Activated naive CD4-positive, alpha-beta T cell treated with anti-CD3 and anti-CD28 coated beads, Interleukin-2, amount 50 U/mL, for 16 hours (primary cell): Measurements from ENCODE around the gene GIPC2.
"Not testable (repeated sequence)": the region's sequence is repeated elsewhere in the genome, so short reads cannot be mapped to it uniquely, and the experiment has no call there.

ENCODE experiments used
- DNase-seq: peaks from one replicate; pipeline ENCODE4 v3.0.0-alpha.2; 2020

The GIPC2 gene

DNA sequence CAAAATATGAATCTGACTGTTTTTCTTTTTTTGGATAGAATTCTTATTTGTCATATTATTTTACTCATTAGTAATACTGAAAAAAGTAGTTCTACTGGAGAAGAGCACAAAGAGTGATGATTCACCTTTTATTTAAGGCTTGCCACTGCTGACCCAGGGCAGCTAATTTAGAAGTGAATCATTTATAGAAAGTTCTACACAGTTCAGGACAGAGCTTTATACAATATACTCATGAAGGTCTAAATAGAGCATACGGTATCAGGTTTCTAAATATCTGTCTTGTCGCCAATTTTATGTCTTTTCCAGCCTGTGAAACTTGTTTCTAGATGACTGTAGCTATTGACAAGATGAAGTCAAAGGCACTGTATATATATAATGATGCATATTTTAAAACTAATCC lies 25.0 kb downstream of the GIPC2 start:
- no peak for DNase-seq

DNA sequence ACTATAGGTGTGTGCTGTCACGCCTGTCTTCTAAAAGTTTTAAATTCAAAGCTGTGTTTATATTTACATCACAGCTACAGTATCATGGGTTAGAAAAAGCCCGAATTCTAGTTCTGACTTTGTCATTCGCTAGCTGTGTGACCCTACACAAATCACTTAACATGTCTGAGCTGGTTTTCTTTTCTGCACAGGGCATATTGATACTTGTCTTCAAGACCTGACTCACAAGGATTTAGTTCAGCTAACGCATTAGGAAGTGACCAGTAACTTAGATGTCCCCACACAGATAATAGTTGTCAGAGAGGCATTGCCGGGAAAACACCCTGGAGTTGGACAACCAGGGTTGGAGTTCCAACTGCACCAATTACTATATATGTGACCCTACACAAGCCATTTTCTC lies 25.9 kb downstream of the GIPC2 start:
- no peak for DNase-seq

DNA sequence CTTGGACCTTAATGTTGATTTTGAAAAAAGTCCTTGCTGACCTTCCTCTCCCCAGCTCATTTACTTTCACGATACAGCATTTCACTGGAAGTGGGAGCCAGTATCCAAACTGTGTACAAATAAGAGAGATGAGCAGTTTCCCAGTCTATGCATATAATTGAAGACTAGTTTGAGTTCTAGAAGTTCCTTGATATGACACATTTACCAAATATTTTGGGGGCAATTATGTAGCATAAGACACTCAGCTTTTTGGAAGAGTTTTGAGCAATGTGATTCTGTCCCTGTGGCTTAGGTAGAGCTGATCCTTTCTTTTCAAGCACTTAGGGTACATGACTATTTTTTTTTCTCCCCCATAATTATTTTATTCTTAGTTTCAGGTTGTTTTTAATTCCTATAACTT lies 26.4 kb downstream of the GIPC2 start:
- DNase-seq: no peak

DNA sequence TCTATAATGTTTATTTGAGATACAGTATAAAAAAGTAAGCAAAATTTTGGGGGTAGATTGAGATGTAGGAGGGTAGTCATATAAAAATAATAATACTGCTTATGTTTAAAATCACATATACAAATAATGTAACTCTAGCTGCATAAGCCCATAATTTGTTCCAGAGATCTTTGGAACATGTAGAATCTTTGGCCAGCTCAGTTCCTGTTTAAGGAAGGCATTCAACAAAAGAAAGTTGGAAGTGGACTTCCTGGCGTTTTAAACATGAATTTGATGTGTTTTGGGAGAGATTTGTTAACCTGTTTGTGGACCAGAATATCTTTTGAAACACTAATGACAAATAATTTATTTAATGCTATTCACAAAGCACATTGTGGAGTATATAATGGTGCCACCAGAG lies 27.7 kb downstream of the GIPC2 start:
- DNase-seq: no peak

DNA sequence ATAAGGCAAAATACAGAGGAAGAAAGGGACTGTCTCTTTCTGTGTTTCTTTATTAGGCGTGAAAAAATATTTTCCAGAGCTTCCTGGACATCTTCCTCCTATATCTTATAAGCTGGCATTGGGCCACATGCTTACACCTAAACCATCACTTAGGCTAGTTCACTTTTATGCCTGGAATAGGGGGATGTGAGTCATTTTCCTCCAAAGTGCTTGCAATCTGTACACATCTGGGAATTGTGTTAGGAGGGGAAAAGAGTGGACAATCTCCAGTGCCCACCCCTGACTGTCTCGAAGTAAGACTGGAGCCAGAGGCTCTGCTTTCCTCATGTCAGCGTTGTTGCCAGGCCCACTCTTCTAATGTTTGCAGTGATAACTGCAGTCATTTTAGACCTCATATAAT lies 29.9 kb downstream of the GIPC2 start:
- DNase-seq: no peak

DNA sequence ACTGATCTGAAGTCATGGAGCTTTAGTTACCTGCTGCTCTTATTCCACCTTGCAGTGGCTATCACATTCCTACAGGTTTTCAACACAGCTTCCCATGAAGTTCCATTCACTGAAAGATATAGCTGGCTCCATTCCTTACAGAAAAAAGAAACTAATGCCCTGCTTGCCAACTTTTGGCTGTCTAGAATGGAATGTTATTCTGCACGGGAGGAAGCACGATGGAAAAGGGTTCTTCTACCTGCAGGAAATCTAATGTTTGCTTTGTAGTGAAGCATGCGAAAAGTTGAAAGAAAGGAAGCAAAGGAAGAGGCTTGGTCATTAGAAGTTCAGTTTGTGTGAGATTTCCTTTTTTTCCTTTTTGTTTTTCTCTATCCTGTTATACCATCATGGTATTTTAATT lies 32.6 kb downstream of the GIPC2 start:
- no peak for DNase-seq

DNA sequence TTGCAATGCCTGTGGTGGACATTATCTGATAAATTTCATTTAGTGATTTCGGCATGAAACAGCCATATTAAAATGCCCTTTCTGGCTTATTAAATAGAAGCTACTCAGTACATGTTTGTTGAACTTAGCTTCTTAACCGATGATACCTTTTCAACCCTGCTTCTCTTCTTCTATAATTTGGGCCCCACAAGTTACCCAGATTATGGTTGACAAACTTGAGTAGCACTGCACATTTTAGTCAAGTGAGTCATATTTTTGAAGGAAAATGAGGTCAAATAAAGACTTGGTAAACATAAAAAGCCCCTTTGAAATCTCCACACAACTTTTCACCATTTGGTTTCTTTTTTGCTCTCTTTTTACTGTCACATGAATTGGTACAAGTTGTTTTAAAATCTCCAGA lies 33.8 kb downstream of the GIPC2 start:
- DNase-seq: no peak

DNA sequence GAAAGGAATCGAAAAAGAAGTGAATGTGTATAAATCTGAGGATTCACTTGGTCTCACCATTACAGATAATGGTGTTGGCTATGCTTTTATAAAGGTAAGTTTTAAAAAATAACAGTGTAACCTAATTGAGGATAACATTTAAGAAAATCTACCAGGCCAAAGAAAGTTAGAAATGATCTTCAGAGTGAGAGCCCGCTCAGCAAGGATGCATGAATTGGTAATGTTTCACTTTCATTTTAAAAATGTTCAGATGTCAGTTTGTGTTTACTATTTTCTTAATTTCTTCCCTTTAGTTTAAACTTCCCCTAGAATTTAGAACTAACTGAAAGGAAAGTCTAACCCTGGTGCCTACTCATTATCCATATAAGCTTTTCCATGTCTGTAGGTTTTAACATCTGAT lies 35.0 kb downstream of the GIPC2 start:
- DNase-seq: no peak

DNA sequence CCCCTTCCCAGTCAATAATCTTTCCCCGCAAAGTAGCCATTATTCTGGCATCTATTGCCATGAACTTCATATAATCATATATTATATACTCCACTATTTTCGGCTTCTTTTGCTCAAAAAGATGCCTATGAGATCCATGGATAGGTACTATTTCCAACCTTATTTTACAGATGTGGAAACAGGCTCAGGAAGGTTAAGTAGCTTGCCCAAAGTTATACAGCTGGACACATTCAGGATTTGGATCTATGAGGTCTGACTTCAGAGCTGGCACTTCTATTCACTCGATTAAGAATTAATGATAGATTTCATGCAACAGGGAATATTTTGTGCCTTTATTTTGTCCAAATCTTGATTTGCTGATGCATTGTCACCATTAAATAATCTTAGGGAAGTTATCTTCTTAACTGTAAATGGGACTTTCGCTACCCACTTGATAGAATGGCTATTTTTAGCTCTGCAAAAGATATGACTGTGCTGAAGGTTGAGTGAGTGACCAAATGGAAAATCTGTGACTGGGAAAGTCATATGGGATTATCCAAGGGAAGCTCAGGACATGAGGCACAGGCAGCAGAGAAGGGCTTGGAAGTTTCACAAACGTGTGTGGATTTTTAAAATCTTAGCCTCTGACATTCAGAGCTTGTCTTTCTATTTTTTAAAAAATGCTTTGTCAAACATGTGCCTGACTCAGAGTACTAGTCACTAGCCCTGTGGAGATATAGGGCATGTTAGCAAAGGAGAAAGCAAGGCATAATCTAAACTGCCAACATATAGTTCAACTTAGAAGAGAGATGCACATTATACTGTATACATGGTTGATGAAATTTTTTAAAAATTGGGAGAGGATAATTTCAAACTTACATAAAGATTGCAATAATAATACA lies 36.5 kb downstream of the GIPC2 start:
- DNase-seq: no peak

DNA sequence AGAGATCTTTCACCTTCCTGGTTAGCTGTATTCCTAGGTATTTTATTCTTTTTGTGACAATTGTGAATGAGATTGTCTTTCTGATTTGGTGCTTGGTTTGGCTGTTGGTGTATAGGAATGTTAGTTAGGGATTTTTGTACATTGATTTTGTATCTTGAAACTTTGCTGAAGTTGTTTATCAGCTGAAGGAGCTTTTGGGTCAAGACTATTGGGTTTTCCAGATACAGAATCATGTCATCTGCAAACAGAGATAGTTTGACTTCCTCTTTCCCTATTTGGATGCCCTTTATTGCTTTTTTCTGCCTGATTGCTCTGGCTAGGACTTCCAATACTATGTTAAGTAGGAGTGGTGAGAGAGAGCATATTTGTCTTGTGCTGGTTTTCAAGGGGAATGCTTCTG lies 38.9 kb downstream of the GIPC2 start:
- DNase-seq: not testable (repeated sequence)

DNA sequence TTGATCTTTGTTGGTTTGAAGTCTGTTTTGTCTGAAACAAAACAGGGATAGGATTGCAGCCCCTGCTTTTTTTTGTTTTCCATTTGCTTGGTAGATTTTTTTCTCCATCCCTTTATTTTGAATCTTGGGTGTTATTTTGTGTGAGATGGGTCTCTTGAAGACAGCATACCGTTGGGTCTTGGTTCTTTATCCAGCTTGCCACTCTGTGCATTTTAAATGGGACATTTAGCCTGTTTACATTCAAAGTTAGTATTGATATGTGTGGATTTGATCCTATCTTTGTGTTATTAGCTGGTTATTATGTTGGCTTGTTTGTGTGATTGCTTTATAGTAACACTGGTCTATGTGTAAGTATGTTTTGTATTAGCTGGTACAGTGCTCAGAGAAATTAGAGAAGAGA lies 40.9 kb downstream of the GIPC2 start:
- no peak for DNase-seq

DNA sequence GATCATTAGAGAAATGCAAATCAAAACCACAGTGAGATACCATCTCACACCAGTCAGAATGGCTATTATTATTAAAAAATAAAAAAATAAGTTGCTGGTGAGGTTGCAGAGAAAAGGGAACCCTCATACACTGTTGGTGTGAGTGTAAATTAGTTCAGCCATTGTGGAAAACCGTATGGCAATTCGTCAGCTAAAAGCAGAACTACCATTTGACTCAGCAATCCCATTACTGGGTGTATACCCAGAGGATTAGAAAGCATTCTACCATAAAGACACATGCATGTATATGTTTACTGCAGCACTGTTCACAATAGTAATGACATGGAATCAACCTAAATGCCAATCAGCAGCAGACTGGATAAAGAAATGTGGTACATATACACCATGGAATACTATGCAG lies 42.2 kb downstream of the GIPC2 start:
- DNase-seq: no peak

DNA sequence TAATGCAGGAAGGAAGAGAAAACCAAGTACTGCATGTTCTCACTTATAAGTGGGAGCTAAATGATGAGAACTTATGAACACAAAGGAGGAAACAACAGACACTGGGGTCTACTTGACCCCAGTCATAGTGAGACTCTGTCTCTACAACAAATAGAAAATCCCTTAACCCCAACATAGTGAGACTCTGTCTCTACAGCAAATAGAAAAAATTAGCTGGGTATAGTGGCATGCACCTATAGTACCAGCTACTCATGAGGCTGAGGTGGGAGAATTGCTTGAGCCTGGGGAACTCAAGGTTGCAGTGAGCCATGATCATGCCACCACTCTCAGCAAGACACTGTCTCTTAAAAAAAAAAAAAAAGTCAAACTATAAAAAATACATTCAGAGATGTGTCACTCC lies 42.7 kb downstream of the GIPC2 start:
- DNase-seq: no peak

DNA sequence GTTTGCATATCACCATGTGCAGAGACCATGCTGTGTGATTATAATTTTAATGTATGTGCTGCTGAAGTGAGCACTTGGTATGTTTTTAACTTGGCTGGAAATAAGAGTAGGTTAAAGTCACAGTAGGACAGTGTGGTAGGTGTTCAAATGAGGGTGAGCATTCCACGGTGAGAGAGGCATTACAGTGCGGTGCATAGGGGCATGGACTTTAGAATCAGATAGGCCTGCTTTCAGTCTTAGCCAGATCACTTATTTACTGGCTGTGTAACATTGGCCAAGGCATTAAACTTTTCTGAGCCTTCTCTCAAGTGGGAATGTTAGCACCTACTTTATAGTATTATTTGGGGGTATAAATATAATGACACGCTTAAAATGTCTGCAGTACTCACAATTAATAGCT lies 43.2 kb downstream of the GIPC2 start:
- no peak for DNase-seq

DNA sequence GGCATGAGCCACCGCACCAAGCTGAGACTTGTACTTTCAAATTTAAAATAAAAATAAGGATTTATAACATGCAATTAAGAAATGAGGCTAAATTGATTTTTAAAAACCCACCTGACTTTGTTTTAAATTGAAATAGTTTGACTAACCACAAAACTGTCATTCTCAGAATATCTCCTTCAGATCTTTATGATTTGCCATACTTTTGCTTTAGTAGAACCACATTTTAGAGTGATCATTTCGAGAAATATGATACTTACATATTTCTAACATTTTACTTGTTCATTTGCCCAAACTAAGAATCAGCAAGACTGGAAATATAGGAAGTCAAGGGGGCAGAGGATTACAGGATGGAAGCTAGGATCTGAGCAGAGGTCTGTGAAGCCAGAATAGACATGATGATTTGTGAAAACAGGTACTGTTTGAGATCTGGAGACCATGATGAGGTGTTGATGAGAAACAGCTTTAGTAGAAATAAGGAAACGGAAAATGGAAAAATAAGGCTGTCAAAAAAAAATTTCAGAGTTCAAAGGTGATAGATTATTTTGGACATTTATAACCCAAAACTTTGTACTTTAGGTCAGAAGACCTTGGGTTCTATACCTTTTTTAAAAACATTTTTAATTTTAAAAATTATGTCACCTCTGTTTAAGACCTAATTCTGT lies 44.8 kb downstream of the GIPC2 start:
- DNase-seq: no peak

DNA sequence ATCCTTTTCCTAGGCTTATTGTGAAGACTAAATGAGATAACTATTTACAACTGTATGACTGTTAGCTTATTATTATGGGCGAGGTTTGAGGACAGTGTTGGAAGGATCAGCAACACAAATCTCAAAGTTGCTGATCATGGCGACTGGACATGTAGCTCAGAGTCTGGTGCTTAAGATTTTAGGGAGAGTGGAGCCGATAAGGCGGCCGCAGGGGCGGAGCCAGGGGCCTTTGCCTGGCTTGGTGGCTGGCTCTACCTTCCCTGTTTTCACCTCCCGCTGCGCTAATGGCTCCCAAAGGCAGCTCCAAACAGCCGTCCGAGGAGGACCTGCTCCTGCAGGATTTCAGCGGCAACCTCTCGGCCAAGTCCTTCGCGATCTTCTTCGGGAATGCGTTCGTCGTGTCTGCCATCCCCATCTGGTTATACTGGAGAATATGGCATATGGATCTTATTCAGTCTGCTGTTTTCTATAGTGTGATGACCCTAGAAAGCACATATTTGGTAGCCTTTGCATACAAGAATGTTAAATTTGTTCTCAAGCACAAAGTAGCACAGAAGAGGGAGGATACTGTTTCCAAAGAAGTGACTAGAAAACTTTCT lies 45.5 kb downstream of the GIPC2 start:
- no peak for DNase-seq

DNA sequence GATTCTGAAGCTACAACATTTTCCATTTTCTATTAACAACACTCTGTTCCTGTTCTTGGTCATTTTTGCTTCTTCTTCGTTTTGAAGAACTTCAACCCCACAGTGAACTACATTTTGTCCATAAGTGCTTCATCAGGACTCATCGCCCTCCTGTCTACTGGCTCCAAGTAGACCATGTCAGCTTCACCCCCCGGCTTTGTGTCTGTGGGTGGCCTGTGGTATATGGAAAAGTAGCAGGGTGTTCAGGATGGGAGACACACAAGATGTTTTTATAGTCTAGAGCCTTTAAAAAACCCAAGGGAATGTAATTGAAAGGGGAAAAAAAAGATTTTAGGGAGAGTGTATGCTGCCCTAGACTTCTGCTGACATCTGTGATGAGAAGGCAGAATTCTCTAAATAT lies 46.1 kb downstream of the GIPC2 start:
- no peak for DNase-seq

DNA sequence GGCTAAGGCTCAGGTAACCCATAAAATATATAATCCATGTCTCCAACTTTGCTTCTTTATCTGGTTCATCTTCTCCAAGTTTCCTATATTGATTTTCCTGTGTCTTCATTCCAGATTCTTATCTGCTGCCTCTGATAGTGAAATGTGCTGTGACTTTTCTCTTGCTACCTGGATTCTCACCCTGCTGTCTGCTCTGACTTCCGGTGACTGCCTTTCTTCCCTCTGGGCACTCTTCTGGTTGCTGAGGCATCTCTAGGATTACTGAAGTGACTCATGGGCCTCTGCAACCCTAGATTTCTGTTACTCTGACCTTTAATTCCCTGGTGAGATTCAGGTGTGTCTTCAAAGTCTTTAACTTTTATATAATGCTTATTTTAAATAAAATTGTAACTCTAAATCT lies 46.9 kb downstream of the GIPC2 start:
- DNase-seq: no peak

DNA sequence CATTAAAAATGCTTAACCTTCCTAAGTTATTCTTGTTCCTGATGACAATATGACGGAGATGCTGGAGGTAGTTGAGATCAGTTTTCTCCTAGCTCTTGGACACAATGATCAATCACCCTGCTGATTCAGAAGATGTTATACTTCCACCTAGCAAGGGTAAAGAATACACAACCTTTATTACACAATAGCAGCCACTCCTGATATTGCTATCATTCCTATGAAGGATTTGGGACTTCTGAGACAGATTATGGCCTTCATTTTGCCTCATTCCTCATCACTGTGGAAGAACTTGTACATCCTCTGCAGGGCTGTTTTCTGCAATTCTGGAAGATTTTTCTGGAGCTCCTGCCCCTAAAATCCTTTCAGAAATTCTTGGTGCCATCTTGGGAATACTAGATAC lies 47.8 kb downstream of the GIPC2 start:
- no peak for DNase-seq

DNA sequence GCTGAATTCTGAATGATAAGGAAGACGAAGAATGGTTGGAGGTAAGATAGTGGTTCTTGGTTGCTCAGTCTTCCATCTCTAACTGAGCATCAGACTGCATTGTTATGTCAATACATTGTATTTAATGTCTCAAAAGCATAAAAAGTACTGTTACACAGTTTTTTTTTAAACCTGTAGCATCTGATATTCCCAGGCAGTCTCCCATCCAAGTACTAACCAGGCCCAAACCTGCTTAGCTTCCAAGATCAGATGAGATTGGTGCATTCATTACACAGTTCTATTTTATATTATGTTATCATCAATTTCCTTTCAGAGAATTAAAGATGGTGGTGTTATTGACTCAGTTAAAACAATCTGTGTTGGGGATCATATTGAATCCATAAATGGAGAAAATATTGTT lies 48.9 kb downstream of the GIPC2 start:
- no peak for DNase-seq

DNA sequence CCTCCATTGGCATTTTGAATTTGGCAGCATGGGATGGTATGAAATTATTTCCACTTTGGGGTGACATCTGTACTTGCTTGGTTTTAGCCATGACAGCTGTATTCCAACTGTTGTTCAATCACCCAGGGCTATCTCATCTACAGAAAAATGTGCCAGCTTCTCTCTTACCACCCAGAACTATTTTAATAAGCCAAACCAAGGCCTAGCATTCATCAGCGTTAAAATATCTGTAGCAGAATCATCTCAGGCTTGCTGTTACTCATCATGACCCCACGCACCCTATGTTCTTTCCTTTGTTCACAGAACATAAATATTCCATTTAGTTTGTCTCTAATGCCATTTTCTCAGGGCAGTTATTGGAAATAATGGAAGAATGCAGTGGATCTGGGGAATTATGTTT lies 49.8 kb downstream of the GIPC2 start:
- no peak for DNase-seq

DNA sequence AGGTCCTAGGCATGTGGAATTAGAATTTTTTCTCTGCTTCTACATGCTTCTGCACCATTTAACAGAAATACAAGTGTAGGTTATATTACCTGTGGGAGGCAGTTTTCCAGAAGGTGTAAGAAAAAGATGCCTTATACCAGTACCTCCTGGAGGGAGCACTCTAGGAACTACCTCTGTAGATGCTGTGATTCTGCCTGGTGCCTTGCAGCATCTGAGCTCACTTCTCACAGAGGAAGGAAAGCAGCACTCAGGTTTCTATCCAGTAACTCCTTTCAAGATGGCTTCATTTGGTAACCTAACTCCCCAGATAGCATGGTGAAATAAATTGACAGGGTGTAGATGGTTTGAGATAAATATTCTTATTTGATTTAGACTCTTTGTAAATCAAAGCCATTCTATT lies 50.3 kb downstream of the GIPC2 start:
- DNase-seq: no peak

DNA sequence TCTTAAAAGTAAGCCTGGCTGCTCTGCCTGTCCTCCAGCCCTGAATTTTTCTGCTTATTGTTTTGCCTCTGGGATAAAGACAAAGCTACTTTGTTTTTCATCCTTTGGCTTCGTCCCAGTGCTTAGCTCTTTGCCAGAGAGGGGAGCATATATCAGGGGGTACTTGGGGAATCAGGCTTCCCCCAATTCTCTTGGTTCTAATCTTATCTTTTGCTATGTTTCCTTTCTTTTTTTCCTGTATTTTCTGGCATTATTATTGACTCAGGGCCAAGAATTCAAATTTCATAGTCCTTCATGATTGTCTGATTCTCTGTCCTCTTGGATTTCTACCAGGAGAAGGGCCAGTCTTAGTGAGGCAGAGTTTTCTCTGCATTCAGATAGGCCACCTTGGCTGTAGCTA lies 51.2 kb downstream of the GIPC2 start:
- DNase-seq: no peak

DNA sequence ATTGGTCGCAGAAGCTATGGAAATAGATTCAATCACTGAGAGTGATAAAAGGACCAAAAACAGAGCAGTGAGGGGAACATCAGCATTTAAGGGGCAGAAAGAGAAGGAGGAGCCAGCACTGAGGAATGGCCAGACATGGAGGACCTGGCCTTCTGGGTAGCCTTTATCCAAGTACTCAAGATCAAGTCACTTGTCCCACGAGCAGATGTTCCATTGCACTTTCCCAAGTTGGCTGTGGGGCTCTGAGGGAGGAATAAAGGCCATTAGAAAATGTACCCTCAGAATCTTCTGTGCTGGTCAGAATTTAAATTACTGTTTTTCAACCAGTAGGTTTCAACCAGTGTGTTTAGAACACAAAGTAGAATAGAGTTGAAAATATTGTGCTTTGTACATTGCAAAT lies 55.3 kb downstream of the GIPC2 start:
- no peak for DNase-seq
